ENCODE data around the gene ACSM6. TPM values are rescaled to one million over a fixed set of nuclear protein-coding genes. Genes with fewer than 3 reads are reported as not detected.
A peak's percentile ranks its signal among the peaks of the same experiment; 100 is the strongest.
"Not testable (repeated sequence)": the region's sequence is repeated elsewhere in the genome, so short reads cannot be mapped to it uniquely, and the experiment has no call there.

Gene ACSM6
- polyA plus RNA-seq, 10 donors: 0.09 TPM; not detected in 9

- DNase-seq: no peak
Observed at GRCh38 chr10:95214369-95214768, 20.3 kb downstream of the ACSM6 start.

- DNase-seq: no peak
Observed at GRCh38 chr10:95214793-95215192, 20.8 kb downstream of the ACSM6 start.

GRCh38 chr10:95217476-95217875 is 23.4 kb downstream of the ACSM6 start:
- no peak for DNase-seq

GRCh38 chr10:95220539-95220938 is 26.5 kb downstream of the ACSM6 start:
- no peak for DNase-seq

GRCh38 chr10:95221124-95221523 is 27.1 kb downstream of the ACSM6 start:
- DNase-seq: no peak

- DNase-seq: no peak
Observed at GRCh38 chr10:95225136-95225535, 31.1 kb downstream of the ACSM6 start.

- DNase-seq: not testable (repeated sequence)
Observed at GRCh38 chr10:95228934-95229723, 35.1 kb downstream of the ACSM6 start.

GRCh38 chr10:95229724-95230627 is 35.9 kb downstream of the ACSM6 start:
- DNase-seq: peak in 1 of 3 donors; percentile 93

GRCh38 chr10:95230677-95231586 is 36.9 kb downstream of the ACSM6 start:
- peak in 2 of 3 donors; percentile 39 to 73 for DNase-seq

GRCh38 chr10:95233377-95234034 is 39.5 kb downstream of the ACSM6 start:
- no peak for DNase-seq

GRCh38 chr10:95234951-95235350 is 40.9 kb downstream of the ACSM6 start:
- DNase-seq: no peak

- DNase-seq: no peak
Observed at GRCh38 chr10:95235676-95236067, 41.6 kb downstream of the ACSM6 start.

- DNase-seq: peak in 1 of 3 donors; percentile 45
Observed at GRCh38 chr10:95236068-95236903, 42.2 kb downstream of the ACSM6 start.

GRCh38 chr10:95237376-95238170 is 43.5 kb downstream of the ACSM6 start:
- DNase-seq: no peak

- not testable (repeated sequence) for DNase-seq
Observed at GRCh38 chr10:95240096-95240495, 46.1 kb downstream of the ACSM6 start.

- no peak for DNase-seq
Observed at GRCh38 chr10:95240811-95241210, 46.8 kb downstream of the ACSM6 start.

- DNase-seq: no peak
Observed at GRCh38 chr10:95241533-95241932, 47.5 kb downstream of the ACSM6 start.

GRCh38 chr10:95242581-95243317 is 48.7 kb downstream of the ACSM6 start:
- peak in 2 of 3 donors; percentile 47 to 49 for DNase-seq

- DNase-seq: no peak
Observed at GRCh38 chr10:95243318-95243617, 49.2 kb downstream of the ACSM6 start.
